Stimulated activated CD8-positive, alpha-beta memory T cell treated with anti-CD3 and anti-CD28 coated beads, Interleukin-4, amount 100 ng/mL, for 1 hour (primary cell): Measurements from ENCODE around the gene MYO1H.

Experiments used
- DNase-seq, 2 donors: peaks; one replicate each; pipeline ENCODE4 v3.0.0-alpha.2; 2020; ENCODE audit warnings: low read depth in 2 of 2, low spot score in 1 of 2

The MYO1H gene

GRCh38 chr12:109446869-109447268, 99.2 kb downstream of the MYO1H start:
- no peak for DNase-seq

DNA sequence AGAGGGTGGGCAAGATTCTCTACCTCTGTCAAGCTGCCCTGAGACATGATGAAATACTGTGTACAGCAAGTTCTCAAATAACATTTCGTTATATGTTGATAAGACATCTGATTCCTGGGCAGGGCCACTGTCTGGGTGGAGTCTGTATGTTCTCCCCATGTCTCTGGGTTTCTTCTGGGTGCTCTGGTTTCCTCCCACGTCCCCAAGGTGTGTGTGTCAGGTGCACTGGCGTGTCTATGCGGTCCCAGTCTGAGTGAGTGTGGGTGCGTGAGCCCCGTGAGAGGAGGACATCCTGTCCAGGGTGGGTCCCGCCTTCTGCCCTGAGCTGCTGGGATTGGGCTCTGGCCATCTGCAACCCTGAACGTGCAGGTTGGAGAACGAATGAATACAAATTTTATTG, 99.8 kb downstream of the MYO1H start:
- no peak for DNase-seq

GRCh38 chr12:109448272-109448671, 100.6 kb downstream of the MYO1H start:
- DNase-seq: no peak

DNA sequence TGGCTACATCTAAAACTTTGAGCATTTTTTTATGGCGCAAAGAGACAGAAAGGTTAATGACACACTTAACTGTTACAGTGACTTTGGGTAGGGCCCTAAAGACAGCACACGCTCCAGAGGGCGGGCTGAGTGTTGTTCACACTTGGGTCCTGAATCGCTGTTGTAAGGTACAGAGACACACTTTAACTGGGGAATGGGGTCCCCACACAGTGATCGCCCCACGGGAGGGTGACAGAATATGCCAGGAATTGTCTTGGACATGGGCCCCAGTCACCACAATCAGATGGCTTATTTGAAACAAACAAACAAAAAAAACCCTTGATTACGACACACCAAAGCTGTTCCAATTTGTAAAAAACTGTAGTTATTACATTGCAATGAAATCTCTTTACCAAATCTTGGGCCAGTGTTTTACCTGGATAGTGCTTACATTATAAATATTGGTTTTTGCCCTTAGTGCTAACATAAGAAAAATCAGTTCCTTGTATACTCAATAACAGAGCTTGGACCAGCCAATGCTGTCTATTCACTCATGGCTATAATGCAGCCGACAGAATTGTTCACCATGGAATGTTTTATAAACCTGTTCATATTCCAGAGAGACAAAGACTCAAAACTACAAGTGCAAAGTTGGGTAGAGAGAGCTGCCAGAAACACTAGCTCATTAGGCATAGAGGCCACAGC, 101.1 kb downstream of the MYO1H start:
- DNase-seq: no peak

GRCh38 chr12:109449845-109450532, 102.3 kb downstream of the MYO1H start:
- no peak for DNase-seq

GRCh38 chr12:109450980-109451379, 103.3 kb downstream of the MYO1H start:
- no peak for DNase-seq

DNA sequence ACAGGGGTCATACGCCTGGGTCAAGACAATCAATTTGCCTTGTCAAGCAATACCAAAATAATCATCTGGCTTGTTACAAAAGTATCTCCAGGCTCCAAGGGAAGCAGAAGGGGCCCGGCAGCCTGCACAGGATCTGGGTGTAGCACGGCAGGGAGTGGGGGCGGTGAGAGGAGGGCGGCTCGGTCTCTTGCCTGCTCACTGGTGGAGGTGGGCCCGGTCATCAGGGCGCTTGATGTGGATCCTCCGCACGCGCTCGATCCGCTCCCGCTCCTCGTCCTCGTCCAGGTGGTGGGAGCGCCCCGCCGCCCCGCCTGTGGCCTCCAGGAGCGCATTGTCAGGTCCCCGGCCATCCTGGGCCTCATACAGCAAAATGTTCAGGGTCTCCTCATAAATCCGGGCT, 103.7 kb downstream of the MYO1H start:
- DNase-seq: no peak

GRCh38 chr12:109452489-109452888, 104.8 kb downstream of the MYO1H start:
- DNase-seq: no peak

DNA sequence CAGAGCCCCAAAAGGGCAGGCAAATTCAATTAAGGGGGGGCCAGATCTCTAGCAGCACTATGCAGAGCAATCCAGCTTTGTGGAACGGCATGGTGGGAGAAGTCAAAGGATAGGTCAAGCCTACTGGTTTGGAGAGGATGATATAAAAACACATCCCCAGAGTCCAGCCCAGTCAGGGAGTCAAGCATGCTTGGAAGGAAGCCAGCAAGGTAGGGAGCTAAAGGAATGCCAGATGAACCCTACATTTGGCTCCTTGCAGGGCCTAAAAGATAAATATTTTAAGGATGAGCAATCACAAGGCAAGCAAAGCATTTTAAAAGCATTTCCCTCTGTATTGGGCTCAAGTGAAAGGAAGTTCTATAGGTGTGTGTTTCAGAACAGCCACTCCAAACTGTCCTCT, 108.0 kb downstream of the MYO1H start:
- no peak for DNase-seq

DNA sequence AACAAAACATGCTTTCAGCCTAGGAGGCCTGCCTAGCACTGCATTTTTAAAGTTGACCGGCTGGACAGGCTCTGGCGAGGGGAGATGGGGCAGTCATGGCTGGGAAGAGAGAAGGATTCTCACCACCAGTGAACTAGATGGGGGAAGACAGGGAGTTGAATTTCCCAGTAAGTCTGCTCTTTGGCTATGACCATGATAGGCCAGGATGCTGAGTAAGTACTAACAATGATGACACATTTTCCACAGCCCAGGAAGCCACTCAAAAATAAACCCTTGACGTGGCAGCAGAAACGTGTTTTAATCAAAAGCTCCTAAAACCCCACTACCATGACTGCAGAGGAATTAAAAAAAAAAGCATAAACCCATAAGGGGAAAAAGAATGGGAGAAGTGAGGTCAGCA, 110.4 kb downstream of the MYO1H start:
- DNase-seq: no peak

DNA sequence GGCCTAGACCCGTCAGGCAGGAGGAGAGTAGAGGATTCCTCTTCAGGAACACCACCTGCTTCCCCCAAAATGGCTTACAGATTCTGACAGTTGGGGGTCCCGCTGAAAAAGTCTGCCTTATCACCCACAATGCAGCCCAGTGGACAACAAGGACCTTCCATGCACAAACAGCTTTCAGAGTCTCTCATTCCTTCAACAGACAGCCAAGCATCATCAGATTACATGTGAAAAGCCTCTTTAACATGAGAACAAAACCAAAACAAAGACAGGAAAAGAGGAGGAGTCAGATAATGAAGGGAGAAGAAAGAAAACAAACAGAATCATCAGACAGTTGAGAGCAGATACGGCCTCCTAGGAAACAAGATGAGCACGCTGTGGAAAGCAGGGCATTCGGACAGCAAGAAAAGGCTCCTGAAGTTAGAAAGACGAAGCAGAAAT, 111.1 kb downstream of the MYO1H start:
- no peak for DNase-seq

- DNase-seq: no peak
Observed at GRCh38 chr12:109459247-109459646, 111.5 kb downstream of the MYO1H start.

DNA sequence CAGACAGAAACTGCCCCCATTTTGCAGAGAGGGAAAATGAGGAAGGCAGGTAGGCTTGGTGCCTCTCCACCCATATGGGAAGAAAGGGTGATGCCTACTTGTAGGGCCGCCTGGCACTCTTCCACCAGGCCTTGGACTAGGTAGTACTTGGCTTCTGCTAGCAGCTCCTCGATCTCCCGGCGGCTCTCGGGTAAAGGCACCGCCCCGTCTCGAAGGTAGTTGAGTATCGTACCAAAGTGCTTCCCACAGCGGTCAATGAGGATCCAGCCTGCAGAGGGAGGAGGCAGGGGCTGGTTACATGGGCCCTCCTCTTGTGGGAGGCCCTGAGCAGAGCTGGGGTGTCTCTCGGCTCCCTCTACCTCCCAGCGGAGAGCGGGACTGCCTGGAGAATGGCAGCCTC, 112.8 kb downstream of the MYO1H start:
- DNase-seq: no peak

DNA sequence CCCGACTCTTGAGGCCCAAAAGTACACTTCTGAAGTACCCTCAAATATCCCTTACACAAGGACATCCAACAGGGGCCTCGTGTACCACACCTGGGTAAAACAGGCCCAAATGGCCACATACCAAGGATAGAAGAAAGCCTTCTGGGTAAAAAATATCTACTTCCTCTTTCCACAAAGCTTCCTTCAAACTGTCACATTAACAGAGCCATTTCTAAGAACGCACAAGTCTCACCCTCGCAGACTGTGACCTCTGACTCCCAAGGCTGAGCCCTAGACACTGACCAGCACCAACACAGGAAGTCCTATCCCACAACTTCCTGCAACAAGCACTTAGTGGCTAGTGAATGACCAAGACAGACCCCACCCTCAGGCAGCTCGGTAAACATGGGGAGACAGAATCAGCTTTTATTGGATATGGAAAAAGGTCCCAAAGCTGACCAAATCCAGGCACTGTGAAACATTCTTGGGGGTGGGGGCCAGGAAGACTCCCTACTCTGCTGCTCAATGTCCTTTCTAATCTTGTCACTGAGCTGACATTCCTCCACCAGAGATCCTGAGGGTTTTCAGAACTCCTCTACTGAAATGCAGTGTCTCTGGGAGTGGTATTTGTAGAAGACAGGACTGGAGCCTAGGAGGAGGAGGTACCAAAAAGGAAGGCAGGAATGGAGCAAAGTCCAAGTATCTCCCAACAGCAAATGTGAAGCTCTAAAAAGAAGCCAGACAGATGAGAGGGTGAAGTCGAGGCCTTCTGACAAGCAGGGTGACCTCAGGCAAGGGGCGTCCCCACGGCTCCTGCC, 113.5 kb downstream of the MYO1H start:
- no peak for DNase-seq

- DNase-seq: no peak
Observed at GRCh38 chr12:109461846-109462756, 114.4 kb downstream of the MYO1H start.

GRCh38 chr12:109462868-109463692, 115.4 kb downstream of the MYO1H start:
- DNase-seq: no peak

DNA sequence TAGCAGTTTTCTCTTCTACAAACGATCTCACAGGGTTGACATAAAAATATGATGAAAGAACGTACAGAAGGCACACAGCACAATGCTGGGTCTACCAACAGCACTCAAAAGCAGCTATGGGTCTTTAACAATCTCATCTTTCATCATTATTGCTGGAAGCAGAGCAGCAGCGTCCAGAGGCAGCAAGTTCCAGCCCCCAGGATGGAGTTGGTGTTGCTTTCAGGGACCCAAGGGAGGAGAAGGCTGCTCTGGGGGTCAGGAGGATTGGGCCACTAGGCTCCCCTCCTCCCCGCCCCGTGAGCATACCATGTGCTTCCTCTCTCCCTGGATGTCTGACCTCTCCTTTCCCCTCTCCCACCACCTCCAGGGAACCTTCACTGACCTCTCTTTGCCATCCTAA, 116.1 kb downstream of the MYO1H start:
- DNase-seq: no peak

GRCh38 chr12:109464642-109465351, 117.1 kb downstream of the MYO1H start:
- no peak for DNase-seq

DNA sequence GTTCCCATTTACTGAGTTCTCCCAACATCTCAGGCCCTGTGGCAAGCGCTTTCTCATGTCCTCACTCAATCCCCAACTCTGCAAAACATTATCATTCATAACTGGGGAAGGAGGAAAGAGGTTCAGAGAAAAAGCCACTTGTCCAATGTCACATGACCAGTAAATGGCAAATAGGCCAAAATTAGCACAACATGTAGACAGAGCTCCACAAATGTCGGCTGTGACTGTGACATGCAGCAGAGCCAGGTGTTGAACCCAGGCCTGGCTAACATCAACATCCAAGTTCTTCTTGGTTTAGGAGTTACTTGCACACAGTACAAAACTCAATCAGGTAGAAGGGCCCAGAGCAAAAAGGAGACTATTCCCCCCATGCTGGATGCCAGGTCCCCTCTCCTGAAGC, 118.6 kb downstream of the MYO1H start:
- no peak for DNase-seq

GRCh38 chr12:109466821-109467220, 119.1 kb downstream of the MYO1H start:
- no peak for DNase-seq
